ENCODE results near the gene AGO3.

DNA sequence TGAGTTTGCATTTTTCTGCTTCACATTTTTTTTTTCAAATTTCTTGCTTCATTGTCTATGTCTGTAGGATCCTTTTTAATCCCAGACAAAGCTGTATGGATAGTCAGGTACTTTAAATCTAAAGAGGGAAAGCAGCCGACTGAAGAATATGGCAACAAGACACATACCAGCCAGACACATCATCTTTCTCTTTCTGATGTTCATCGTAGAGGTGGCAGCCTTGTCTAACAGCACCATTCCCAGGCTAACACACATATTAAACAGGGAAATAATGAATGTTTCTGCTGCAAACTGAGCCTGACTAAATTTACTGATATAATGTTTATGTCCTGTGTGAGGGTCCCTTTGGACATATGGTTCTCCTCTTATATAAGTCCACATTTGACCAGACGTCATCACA lies 149.3 kb downstream of the AGO3 start:
- TF ChIP-seq, protein P1, sequence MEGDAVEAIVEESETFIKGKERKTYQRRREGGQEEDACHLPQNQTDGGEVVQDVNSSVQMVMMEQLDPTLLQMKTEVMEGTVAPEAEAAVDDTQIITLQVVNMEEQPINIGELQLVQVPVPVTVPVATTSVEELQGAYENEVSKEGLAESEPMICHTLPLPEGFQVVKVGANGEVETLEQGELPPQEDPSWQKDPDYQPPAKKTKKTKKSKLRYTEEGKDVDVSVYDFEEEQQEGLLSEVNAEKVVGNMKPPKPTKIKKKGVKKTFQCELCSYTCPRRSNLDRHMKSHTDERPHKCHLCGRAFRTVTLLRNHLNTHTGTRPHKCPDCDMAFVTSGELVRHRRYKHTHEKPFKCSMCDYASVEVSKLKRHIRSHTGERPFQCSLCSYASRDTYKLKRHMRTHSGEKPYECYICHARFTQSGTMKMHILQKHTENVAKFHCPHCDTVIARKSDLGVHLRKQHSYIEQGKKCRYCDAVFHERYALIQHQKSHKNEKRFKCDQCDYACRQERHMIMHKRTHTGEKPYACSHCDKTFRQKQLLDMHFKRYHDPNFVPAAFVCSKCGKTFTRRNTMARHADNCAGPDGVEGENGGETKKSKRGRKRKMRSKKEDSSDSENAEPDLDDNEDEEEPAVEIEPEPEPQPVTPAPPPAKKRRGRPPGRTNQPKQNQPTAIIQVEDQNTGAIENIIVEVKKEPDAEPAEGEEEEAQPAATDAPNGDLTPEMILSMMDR (IDR thresholded peaks at IDR 0.05; ENCODE audit: extremely low read depth in 1 of 2, insufficient read depth in 1 of 2, low read depth in 1 of 2, low read length in 2 of 2) = no peak
- TF ChIP-seq, protein P2, sequence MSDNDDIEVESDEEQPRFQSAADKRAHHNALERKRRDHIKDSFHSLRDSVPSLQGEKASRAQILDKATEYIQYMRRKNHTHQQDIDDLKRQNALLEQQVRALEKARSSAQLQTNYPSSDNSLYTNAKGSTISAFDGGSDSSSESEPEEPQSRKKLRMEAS (IDR thresholded peaks at IDR 0.05; ENCODE audit: insufficient read depth, insufficient read length) = no peak
- TF ChIP-seq FOS (IDR thresholded peaks at IDR 0.05; ENCODE audit: borderline replicate concordance, insufficient read depth, low read length) = no peak
- TF ChIP-seq POLR2A (IDR thresholded peaks at IDR 0.05; ENCODE audit: low read depth, low read length) = no peak
- no peak for TF ChIP-seq EZH2 (IDR thresholded peaks at IDR 0.05; ENCODE audit: borderline replicate concordance, low read depth, low read length, severe bottlenecking)
- TF ChIP-seq POLR2AphosphoS5 (IDR thresholded peaks at IDR 0.05; ENCODE audit: insufficient read depth, low read depth, low read length) = no peak

Measured in endothelial cell of umbilical vein (primary cell).